Breast epithelium (tissue), 3 donors: ENCODE measurements around the gene ERRFI1.

Source experiments
- CTCF ChIP-seq, 3 donors: fragments of 450-650 bp; IDR thresholded peaks; one replicate each; pipeline ENCODE4 v1.5.1; 2016 to 2017; ENCODE audit warnings: antibody characterized with exemption in 3 of 3, mild to moderate bottlenecking in 3 of 3, moderate library complexity in 3 of 3
- POLR2AphosphoS5 ChIP-seq, 3 donors: sonication (generic); formaldehyde crosslinking; IDR thresholded peaks; one replicate each; pipeline ENCODE4 v1.6.1; 2017; ENCODE audit warnings: antibody characterized with exemption in 3 of 3

- TF ChIP-seq CTCF (IDR thresholded peaks at IDR 0.05), result no peak
- no peak for TF ChIP-seq POLR2AphosphoS5 (IDR thresholded peaks at IDR 0.05)
These were observed 7.2 kb upstream of the ERRFI1 start for GRCh38 chr1:8033322-8033721.
